Non-pigmented ciliary epithelial cell (primary cell): ENCODE measurements around the gene ANKRD9.
"Not testable (repeated sequence)": the region's sequence is repeated elsewhere in the genome, so short reads cannot be mapped to it uniquely, and the experiment has no call there.

ENCODE experiments used
- DNase-seq: peaks from one replicate; pipeline ENCODE4 v3.0.0-alpha.2; 2010; ENCODE audit warnings: low read depth

The ANKRD9 gene, protein sequence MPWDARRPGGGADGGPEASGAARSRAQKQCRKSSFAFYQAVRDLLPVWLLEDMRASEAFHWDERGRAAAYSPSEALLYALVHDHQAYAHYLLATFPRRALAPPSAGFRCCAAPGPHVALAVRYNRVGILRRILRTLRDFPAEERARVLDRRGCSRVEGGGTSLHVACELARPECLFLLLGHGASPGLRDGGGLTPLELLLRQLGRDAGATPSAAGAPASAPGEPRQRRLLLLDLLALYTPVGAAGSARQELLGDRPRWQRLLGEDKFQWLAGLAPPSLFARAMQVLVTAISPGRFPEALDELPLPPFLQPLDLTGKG

DNA sequence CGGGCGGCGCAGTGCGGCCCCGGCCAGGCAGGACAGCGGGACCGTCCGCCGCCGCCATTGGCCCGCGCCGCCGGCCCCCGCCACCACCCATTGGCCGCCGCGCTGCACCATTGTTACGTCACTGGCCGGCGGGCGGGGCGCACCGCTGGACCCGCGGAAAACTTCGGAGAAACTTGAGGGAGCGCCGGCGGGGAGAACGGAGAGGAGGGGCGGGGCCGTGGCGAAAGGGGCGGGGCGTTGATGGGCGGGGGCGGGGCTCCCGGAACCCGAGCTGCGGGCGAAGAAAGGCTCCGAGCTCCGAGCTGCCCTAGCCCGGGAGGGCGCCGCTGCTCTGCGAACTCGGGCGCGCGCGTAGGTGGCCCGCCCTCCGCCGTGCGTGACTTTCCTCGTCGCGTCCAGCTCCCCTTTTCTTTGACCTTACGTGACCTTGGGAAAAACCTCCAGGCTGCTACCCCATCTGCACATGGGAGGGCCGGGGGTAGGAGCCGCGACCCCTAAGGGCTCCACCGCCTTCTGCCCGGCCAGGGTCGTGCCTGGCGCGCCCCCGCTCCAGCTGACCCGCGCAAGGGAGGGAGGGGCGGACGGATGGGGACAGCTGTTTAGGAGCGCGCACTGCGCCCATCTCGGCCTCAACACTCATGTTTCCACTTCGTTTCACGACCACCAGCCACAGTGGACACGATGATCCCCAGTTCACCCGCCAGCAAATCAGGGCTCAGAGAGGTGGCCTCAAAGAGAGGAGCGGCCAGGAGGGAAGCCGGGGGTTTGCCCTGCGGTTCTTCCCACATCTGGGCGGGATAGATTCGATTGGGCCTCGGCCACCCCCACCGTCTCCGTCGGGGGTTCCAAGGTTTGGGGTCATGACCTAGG, at the start of gene ANKRD9:
Gene ANKRD9, minus strand, starts transcription at position 31 of the 870 bp plus-strand sequence. CDS start 1,887 bp downstream, outside the sequence.
- peak; percentile 31 for DNase-seq

DNA sequence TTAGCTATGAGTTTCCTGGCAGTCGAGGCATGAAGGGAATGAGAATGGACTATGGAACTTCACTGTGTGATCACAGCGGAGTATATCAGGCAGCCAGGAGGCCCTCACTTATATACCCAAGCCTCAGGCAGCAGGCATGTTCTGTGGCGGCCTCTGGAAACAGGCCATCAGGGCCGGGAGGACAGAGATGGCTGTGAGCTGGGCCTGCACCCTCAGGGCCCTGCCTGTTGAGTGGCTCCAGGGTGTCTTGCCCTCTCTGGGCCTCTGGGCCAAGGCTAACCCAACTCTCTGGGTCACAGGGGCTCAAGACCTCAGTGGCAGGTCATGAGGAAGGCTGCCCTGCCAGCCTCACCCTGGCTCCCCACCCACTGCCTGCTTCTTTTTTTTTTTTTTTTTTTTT, 49.0 kb upstream of the ANKRD9 start:
- no peak for DNase-seq

DNA sequence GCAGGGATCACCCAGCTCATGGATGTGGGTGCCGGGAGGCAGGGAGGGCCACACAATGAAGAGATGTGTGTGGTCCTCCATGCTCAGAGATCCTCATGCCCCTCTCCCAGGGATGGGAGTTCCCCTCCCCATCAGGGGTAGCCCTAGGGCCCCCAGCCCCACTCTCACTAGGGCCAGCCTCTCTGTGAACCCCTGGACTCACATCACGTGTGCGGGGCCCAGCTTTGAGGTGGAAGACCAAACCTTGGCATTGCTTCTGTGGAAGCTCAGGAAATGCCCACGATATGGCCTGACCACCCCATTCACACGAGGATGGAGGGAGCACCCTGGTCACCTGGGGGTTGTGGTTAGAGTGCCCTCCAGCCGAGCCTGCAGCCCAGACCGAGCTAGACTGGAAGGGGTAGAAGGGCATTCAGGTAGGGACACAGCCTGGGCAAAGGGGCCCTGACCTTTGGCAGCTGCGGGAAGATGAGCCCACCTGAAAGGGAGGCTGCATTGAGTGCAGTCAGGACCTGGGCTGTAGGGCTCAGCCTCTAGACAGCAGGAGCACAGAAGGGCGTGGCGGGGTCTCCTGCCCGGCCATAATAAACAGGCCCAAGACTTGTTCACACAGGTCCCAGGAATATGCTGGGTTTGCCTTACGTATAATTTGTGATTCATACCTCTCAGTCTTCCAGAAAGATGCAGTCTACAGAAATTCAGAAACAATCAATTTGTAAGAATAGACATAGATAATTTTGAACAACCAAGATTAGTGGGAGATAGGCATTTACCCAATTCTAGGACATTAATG, 48.1 kb upstream of the ANKRD9 start:
- DNase-seq: no peak

DNA sequence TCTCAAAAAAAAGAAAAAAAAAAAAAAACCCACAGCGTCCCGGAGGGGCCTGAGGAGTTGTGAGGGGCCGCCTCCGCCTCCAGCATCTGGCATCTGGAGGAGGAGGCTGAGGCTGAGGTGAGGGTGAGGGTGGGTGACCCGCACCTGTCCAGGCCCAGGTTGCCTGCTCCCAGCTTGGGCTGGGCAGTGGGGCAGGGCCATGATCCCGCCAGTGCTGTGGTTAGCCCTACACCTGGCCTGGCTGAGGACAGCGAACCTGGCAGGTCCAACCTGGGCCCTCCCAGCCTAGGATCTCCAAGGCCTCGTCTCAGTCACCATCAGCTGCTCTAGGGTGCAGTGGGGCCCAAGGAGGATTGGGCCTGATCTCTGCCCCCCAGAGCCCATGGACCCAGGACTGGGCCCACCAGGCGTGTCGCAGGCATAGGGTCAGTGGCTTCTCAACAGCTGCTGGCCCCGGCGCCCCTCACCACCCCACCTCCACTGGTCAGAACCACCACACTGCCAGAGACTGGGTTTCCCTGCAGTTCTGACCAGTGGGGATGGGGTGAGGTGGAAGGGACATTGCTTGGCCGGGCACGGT, 46.6 kb upstream of the ANKRD9 start:
- DNase-seq: no peak

DNA sequence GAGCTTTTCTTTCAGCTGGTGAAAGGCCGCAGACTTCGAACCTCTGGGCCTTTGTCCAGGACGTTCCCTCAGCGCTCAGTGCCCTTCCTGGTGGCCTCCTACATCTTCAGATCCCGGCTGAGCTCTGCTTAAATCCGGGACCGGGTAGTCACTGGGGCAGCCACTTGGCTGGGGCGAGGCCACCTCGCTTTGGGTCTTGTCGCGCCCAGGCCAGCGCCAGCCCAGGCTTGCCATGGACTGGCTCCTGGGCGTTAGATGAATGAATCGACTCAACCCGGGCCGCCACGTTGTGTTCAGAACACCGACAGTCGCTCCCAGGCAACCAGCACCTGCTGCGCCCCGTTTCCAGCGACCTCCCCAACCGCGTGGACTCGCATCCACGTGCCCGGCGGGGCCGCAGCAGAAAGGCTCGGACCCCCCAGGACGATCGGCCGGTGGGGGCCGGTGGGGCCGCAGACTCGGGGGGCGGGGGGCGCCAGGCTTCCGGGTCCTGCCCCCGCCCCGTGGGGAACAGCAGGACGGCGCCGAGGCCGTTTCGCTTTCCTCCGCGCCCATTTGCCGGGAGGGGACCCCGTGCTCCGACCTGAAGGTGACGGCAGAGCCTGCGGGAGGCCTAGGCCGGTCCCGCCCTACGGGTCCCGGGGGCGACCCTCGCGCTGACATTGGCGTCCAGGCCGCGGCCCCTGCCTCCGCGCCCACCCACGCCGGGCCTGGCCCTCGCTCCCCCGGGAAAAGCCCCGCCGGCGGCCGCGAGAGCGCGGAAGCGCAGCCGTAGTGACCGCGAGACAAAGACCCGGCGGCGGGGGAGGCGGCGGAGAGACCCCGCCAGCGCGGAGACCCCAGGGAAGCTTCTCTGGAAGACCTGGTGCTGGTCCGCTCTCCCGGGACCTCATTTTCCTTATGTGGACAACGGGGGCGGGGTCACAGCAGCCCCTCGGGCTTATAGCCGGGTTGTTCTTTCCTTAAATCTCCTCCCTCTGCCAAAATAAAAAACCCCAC, 45.5 kb upstream of the ANKRD9 start:
- DNase-seq: no peak

DNA sequence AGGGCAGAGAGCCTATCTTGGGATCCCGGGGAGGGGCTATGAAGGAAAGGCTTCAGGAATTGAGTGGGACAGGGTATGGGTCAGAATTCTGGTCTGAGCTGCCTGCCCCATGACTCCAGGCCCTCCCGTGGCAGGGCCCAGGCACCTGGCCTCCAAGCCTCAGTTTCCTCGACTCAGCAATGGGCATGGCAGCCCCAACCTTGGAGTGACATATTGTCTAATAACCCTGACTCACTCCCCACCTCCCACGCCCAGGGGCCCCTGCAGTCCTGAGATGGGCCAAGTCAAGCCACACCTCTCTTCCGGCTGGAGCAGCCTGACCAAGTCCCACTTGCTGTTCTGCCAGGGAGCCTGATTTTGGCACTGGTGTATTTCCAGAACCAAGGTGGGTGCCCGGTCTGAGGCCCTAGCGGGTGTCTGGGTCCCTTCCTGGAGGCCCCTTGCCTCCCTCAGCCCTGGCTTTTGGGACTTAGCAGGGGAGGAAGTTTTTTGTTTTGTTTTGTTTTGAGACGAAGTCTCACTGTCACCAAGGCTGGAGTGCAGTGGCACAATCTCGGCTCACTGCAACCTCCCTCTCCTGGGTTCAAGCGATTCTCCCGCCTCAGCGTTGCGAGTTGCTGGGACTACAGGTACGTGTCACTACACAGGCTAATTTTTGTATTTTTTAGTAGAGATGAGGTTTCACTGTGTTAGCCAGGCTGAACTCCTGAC, 42.6 kb upstream of the ANKRD9 start:
- DNase-seq: no peak

DNA sequence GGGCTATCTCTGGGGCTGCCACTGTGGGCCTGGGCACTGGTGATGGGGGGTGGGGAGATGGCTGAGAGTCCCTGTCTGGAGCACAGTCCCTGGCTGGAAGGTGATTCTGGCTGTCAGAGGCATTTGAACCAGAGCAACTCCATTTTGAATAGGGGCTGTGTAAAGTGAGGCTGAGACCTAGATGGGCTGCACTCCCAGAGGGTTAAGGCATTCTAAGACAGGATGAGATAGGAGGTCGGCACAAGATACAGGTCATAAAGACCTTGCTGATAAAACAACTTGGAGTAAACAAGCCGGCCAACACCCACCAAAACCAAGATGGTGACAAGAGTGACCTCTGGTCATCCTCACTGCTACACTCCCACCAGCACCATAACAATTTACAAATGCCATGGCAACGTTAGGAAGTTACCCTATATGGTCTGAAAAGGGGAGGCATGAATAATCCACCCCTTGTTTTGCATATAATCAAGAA, 41.4 kb upstream of the ANKRD9 start:
- not testable (repeated sequence) for DNase-seq

DNA sequence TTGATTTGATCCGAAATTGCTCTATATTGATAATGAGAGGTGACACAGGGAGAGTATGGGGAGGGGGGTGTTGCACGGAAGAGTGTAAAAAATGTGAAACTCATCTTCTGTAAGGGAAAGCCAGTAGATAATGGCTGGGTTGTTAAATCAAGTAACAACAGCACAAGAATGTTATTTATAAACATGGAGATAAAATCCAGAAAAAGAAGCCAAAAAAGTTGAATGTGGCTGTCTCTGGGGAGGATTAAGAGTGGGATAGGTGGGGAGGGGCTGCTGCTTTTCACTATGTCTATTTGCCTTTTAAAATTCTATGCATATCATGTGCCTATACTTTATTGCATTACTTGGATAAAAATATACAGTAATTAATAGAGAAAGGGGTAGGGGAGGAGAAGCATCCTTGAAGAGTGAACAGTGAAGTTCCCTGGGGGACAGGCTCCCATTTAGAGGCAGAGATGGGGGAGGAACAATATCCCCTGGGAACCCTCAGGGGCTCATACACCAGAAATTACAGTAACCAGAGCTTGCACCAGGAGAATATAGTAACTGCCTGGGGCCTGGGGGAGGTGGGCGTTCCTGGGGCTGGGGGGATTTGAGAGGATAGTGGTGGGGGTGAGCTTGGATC, 39.2 kb upstream of the ANKRD9 start:
- no peak for DNase-seq

DNA sequence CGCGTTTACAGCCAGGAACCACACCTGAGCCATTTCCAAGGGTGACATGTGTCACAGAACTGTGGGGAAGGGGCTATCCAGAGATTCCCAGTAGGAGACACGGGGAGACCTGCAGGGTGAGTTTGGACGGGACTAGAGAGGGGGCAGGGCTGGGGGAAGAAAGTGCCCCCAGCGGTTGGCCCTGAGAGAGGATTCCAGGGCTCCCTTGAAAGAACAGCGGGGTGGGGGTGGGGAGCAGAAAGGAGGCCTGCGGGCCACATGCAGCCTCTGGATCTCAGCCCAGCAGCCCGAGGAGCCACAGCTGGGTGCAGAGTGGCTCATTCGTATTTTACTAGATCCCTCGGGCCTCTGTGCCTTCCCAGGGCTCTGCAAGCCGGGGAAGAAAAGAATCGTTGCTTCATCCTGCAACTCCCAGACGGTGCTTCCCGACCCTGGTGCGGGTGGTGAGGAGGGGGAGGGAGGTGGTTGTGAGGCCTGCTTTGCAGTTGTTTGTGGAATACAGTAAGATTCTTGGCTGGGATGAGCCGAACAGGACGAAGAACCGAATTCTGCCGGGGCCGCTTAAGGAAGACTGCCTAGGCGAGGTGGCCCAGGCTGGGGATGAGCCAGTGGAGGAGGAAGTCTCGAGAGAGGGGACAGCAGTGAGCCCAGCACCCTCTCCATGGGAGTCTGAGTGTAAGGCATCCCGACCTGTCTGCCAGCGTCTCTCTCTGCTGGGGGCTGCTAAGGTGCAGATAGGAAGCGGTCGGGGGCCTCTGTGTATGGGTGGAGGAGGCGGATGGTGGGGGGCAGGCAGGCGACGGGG, 36.1 kb upstream of the ANKRD9 start:
- no peak for DNase-seq

DNA sequence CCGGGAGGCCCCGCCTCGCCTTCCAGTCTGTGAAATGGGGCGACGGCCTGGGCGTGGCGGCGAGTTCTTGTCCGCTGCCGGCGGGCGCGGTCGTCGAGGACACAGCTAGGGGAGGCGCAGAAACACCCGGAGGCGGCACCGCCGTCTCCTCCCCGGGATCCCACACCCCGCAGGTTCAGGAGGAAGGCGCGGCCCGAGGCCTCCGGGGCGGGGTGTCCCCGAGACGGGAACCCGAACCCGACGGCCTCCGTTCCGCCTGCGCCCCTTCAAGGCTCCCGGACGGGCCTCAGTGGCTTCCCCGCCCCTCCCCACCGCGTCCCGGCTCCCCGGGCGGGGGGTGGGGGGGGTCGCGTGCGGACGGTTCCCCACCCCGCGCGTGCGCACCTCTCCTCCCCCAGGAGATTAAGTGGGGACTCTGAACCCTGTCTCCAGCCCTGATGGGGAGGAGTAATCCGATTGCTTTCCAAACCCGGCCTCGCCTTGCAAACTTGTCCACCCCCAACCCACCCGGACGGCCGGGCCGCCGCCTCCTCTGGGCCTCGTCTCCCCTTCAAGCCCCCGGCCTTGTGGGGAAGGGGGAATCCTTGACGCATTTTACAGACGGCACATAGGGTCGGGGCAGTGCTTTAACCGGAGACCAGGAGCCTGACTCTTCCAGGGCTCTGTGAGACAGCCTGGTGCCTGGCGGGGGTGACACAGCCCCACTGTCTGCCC, 35.3 kb upstream of the ANKRD9 start:
- DNase-seq: no peak

DNA sequence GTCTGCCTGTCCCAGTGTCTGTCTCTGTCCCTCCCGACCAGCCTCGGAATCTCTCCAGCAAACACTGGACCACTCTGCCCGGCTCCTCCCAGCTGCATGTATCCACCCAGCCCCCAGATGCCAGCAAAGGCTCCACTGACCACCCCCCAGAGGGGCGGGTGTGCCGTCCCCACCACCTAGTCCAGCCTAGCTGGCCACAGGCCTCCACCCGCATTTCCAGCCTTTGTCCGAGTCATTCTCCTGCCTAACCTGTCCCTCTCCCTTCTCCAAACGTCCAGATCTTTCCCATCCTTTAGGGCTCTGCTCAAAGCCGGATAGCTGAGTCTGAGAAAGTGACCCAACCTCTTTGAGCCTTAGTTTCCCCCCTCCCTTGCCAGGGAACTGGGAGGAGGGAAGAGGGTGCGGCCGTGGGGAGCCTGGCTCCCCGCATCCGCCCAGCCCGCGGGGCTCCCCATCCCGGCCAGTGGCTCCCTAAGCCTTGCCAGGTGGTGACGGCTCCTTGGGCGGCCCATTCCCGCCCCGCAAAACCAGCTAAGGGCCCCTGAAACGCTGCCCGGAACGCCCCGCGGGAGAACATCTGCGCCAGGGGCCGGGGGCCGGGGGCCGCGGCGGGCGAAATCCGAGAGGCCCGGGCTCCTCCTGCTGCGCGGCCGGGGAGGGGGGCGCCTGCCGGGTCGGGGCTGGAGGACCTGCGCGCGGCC, 34.6 kb upstream of the ANKRD9 start:
- no peak for DNase-seq

DNA sequence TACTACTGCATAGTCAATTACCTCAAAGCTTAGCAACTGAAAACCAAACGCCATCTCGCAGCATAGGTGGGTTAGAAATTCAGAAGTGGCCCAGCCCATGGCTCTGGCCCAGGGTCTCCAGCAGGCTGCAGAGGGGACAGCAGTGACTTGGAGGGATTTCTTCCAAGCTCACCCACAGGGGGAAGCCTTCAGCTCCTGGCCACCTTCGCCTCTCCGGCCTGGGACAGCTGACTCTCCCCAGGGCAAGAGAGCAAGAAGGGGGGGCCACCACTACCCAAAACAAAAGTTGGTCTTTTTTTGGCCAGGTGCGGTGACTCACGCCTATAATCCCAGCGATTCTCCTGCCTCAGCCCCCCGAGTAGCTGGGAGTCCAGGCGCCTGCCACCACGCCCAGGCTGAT, 32.2 kb upstream of the ANKRD9 start:
- DNase-seq: no peak

DNA sequence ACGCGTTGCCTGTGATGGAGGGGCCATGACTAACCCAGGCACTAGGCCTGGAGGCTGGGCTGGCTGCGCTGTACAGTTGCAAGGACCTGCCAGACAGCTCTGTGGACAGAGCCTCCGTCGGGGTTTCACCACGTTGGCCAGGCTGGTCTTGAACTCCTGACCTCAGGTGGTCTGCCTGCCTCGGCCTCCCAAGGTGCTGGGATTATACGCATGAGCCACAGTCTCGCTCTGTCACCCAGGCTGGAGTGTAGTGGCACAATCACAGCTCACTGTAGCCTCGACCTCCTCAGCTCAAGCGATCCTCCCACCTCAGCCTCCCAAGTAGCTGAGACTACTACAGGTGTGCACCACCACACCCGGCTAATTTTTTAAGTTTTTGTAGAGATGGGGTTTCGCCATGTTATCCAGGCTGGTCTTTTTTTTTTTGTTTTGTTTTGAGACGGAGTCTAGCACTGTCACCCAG, 31.5 kb upstream of the ANKRD9 start:
- DNase-seq: not testable (repeated sequence)

DNA sequence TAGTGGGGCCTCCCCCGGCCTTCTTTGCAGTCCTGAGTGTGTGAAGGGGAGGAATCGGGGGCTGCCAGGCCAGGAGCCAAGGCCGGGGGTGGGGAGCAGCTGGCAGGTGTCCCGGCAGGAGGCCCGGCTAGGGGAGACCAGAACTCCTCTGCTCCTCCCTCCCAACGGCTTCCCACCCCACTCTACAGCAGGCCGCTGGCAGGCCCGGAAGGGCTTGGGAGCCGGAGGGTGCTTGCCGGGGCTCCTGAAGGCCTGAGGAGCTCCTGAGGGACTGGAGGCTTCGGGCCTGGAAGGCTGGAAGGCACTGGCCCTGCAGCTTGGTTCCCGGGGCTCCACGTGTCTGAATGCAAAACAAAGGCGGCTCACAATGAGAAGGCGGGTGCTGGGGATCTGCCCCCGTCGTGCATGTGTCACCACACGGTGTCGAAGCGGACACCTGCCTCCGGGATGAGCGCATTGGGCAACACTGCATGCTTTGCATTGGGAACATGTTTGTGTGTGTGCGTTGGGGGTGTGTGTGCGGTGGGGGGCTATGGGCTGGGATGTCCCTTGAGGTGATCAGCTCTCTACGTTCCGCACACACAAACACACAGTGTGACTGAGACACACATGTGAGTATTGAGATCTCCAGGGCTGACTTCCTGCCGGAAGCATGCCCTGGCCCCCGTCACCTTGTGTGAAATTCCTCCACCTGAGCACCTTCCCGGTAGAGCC, 30.9 kb upstream of the ANKRD9 start:
- DNase-seq: no peak

DNA sequence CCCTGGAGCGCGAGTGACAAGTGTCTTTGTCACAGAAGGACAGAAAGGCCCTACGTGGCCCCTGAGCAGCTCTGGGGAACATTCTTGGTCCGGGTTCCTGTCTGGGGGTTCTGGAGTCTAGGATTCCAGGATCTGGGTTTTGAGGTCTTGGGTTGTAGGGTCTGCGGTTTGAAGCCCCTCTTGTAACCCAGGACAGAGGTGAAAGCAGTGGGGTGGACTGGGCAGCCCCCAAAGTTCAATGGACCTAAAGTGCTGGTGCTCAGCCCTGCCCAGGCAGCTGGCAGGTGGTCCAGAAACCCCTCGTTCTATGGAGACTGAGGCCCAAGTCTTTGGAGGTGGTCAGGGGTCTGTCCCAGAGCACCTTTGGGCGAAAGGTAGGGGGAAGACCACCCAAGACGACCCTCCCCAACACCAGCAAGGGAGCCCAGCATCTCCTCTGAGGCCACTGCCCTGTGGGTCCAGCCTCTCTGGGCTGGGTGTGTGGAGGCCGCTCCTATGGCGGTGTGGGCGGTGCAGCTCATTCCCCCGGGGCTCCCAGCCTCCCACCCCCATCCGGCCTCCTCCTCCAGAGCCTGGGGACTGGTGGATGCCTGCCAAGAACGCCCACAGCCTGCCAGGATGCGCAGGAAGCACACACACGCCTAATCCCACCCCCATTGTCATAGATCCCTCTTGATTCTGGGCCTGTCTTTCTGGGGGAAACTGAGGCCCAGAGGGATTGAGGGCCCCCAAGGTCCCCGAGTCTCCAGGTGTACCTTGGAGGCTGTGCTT, 30.2 kb upstream of the ANKRD9 start:
- DNase-seq: no peak
